KMS-11 (cell line): Measurements from ENCODE around the gene MB21D2.

ENCODE experiments used
- H2AFZ ChIP-seq: fragments of 200-600 bp; sonication (generic); 2 replicates; pipeline ENCODE4 v1.6.1; 2016; ENCODE audit warnings: antibody characterized with exemption, mixed run types, low read depth
- H3K27ac ChIP-seq: fragments of 200-600 bp; sonication (generic); 2 replicates; pipeline ENCODE4 v1.6.1; 2016; ENCODE audit warnings: mild to moderate bottlenecking, mixed run types
- H3K27me3 ChIP-seq: fragments of 200-600 bp; sonication (generic); 2 replicates; pipeline ENCODE4 v1.6.1; 2017; ENCODE audit warnings: mild to moderate bottlenecking, low read depth, mixed run types, moderate library complexity; ENCODE audit not compliant: insufficient read depth
- H3K36me3 ChIP-seq: fragments of 200-600 bp; sonication (generic); 2 replicates; pipeline ENCODE4 v1.6.1; 2017; ENCODE audit warnings: mild to moderate bottlenecking, mixed run types; ENCODE audit not compliant: insufficient read depth
- H3K4me1 ChIP-seq: fragments of 200-600 bp; sonication (generic); 2 replicates; pipeline ENCODE4 v1.6.1; 2016; ENCODE audit warnings: mild to moderate bottlenecking, low read depth, mixed run types; ENCODE audit not compliant: poor library complexity, severe bottlenecking
- H3K4me2 ChIP-seq: fragments of 200-600 bp; sonication (generic); 2 replicates; pipeline ENCODE4 v1.7.0; 2016; ENCODE audit warnings: mild to moderate bottlenecking, mixed run types
- H3K4me3 ChIP-seq: fragments of 200-600 bp; sonication (generic); IDR thresholded peaks from 2 replicates; pipeline ENCODE4 v1.6.1; 2017; ENCODE audit warnings: low read depth, low read length, mixed read lengths; ENCODE audit not compliant: insufficient read depth
- H3K79me2 ChIP-seq: fragments of 200-600 bp; sonication (generic); 2 replicates; pipeline ENCODE4 v1.6.1; 2016; ENCODE audit warnings: low read depth, mixed run types; ENCODE audit not compliant: insufficient read depth
- H3K9ac ChIP-seq: fragments of 200-600 bp; sonication (generic); 2 replicates; pipeline ENCODE4 v1.6.1; 2016; ENCODE audit warnings: mild to moderate bottlenecking, mixed run types
- H4K20me1 ChIP-seq: fragments of 200-600 bp; sonication (generic); 2 replicates; pipeline ENCODE4 v1.6.1; 2016; ENCODE audit warnings: mild to moderate bottlenecking, mixed run types; ENCODE audit not compliant: insufficient read depth
- TF ChIP-seq, protein P1 (sequence below): fragments of 200-600 bp; sonication (generic); conservative IDR thresholded peaks from 2 replicates; pipeline ENCODE4 v1.6.1; 2017; ENCODE audit warnings: low read depth, mild to moderate bottlenecking, antibody characterized with exemption, low read length, moderate library complexity, mixed read lengths

The MB21D2 gene

GRCh38 chr3:192917028-192917403, 640 bp downstream of the MB21D2 start:
- H3K27ac ChIP-seq, result peak overlapping the region; percentile 82
- peak overlapping the region; percentile 78 for H3K9ac ChIP-seq
- H3K4me1 ChIP-seq, result peaks cover 41% of the 10 kb centered on the region
- H3K79me2 ChIP-seq, result peaks cover 54% of the 10 kb centered on the region
- H4K20me1 ChIP-seq, result no peaks in the 10 kb centered on the region
- H3K4me2 ChIP-seq, result peak overlapping the region; percentile 96
- H2AFZ ChIP-seq, result peak overlapping the region; percentile 83
- peak overlapping the region; percentile 97 for H3K4me3 ChIP-seq
- no peaks in the 10 kb centered on the region for H3K27me3 ChIP-seq
- TF ChIP-seq, protein P1, sequence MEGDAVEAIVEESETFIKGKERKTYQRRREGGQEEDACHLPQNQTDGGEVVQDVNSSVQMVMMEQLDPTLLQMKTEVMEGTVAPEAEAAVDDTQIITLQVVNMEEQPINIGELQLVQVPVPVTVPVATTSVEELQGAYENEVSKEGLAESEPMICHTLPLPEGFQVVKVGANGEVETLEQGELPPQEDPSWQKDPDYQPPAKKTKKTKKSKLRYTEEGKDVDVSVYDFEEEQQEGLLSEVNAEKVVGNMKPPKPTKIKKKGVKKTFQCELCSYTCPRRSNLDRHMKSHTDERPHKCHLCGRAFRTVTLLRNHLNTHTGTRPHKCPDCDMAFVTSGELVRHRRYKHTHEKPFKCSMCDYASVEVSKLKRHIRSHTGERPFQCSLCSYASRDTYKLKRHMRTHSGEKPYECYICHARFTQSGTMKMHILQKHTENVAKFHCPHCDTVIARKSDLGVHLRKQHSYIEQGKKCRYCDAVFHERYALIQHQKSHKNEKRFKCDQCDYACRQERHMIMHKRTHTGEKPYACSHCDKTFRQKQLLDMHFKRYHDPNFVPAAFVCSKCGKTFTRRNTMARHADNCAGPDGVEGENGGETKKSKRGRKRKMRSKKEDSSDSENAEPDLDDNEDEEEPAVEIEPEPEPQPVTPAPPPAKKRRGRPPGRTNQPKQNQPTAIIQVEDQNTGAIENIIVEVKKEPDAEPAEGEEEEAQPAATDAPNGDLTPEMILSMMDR, result no peak
- no peaks in the 10 kb centered on the region for H3K36me3 ChIP-seq

- Histone ChIP-seq H3K9ac (peak overlapping the region; percentile 78), H3K79me2 (peaks cover 59% of the 10 kb centered on the region), H4K20me1 (no peaks in the 10 kb centered on the region), H3K4me1 (peaks cover 44% of the 10 kb centered on the region), H3K27ac (peak overlapping the region; percentile 82), H3K4me3 (peak overlapping the region; percentile 97), H3K27me3 (no peaks in the 10 kb centered on the region), H3K36me3 (no peaks in the 10 kb centered on the region), H3K4me2 (peak overlapping the region; percentile 96), H2AFZ (peak overlapping the region; percentile 83; the same call in 1 of the 2 replicates)
- TF ChIP-seq, protein P1, result no peak
Observed at GRCh38 chr3:192916371-192917027, 1.2 kb downstream of the MB21D2 start.

- peaks cover 52% of the 10 kb centered on the region for H3K4me1 ChIP-seq
- H4K20me1 ChIP-seq, result no peaks in the 10 kb centered on the region
- TF ChIP-seq, protein P1, result no peak
- H3K79me2 ChIP-seq, result peaks cover 67% of the 10 kb centered on the region
- H3K27ac ChIP-seq, result peak overlapping the region; percentile 37; the same call in 1 of the 2 replicates
- no peaks in the 10 kb centered on the region for H3K36me3 ChIP-seq
- H3K9ac ChIP-seq, result peak overlapping the region; percentile 10; the same call in 1 of the 2 replicates
- no peak overlapping the region for H2AFZ ChIP-seq
- no peak overlapping the region for H3K4me3 ChIP-seq
- H3K27me3 ChIP-seq, result no peaks in the 10 kb centered on the region
- peak overlapping the region; percentile 73 for H3K4me2 ChIP-seq
Observed at GRCh38 chr3:192915722-192916121, 1.9 kb downstream of the MB21D2 start.

GRCh38 chr3:192915304-192915703, 2.4 kb downstream of the MB21D2 start:
- Histone ChIP-seq H3K9ac (peak overlapping the region; percentile 10; the same call in 1 of the 2 replicates), H4K20me1 (no peaks in the 10 kb centered on the region), H3K27me3 (no peaks in the 10 kb centered on the region), H3K4me2 (peak overlapping the region; percentile 73), H3K4me1 (peaks cover 56% of the 10 kb centered on the region), H3K27ac (peak overlapping the region; percentile 37; the same call in 1 of the 2 replicates), H3K4me3 (no peak overlapping the region), H2AFZ (no peak overlapping the region), H3K36me3 (no peaks in the 10 kb centered on the region), H3K79me2 (peaks cover 71% of the 10 kb centered on the region)
- TF ChIP-seq, protein P1, result no peak
